A549 (cell line): Measurements from ENCODE around the gene NRXN3. TPM values are rescaled to one million over a fixed set of nuclear protein-coding genes. Genes with fewer than 3 reads are reported as not detected.

ENCODE experiments used
- ATAC-seq, 2 experiments: fragments of 200-7000 bp in 1 of 2; fragments of >200 bp in 1 of 2; cut with Nextera tagmentation in 1 of 2; cut with Tn5 transposase in 1 of 2; 3 replicates each; pipeline versions ENCODE4 v1.8.0 to v1.9.1; 2018 to 2020; ENCODE audit warnings: mild to moderate bottlenecking in 1 of 2, moderate library complexity in 1 of 2
- CTCF ChIA-PET: fragments of 300-600 bp; sonication (Branson Sonifier 250); formaldehyde crosslinking; extraction: SDS; loops from one replicate; lab custom pipeline; 2021; ENCODE audit warnings: antibody characterized with exemption, inconsistent platforms; lab: Yijun Ruan, JAX
- POLR2A ChIA-PET: fragments of 350-600 bp; formaldehyde crosslinking; extraction: SDS; loops from one replicate; lab custom pipeline; 2021; ENCODE audit warnings: antibody characterized with exemption, inconsistent platforms; lab: Yijun Ruan, JAX
- DNase-seq, 2 experiments: peaks; one replicate each; pipeline versions ENCODE4 v3.0.0 to v3.0.0-alpha.2; 2011 to 2016; ENCODE audit warnings: low read depth in 1 of 2, low spot score in 1 of 2
- FAIRE-seq: peaks from 2 replicates; lab custom pipeline; 2011; peaks lifted over from hg19 to GRCh38; lab: Jason Lieb, UNC
- H3K27ac ChIP-seq, 2 experiments: fragments of >200 bp; sonication (Bioruptor Twin); formaldehyde crosslinking; 3 replicates each; pipeline ENCODE4 v1.5.1; 2016 to 2017
- H3K4me1 ChIP-seq: fragments of >200 bp; sonication (Bioruptor Twin); formaldehyde crosslinking; 3 replicates; pipeline ENCODE4 v1.6.1; 2016
- H3K4me2 ChIP-seq: fragments of >200 bp; sonication (Bioruptor Twin); formaldehyde crosslinking; 3 replicates; pipeline ENCODE4 v1.6.1; 2016
- H3K4me3 ChIP-seq: fragments of >200 bp; sonication (Bioruptor Twin); formaldehyde crosslinking; 3 replicates; pipeline ENCODE4 v1.5.1; 2016
- H3K9me3 ChIP-seq: fragments of >200 bp; sonication (Bioruptor Twin); formaldehyde crosslinking; 3 replicates; pipeline ENCODE4 v1.6.1; 2016
- CBX2 ChIP-seq: fragments of 200-600 bp; sonication (generic); IDR thresholded peaks from 2 replicates; pipeline ENCODE4 v1.6.1; 2016; ENCODE audit warnings: low read depth, mild to moderate bottlenecking, borderline replicate concordance
- EP300 ChIP-seq, 2 experiments: fragments of >200 bp; sonication (Bioruptor Twin); formaldehyde crosslinking; IDR thresholded peaks; 2 replicates in 1 of 2; 3 replicates in 1 of 2; pipeline ENCODE4 v1.6.1; 2016 to 2017
- FOSB ChIP-seq: fragments of 250-450 bp; sonication (Bioruptor Pico); IDR thresholded peaks from 2 replicates; pipeline ENCODE4 v1.5.0; 2020; ENCODE audit warnings: mild to moderate bottlenecking, moderate library complexity
- FOSL2 ChIP-seq, 2 experiments: fragments of 450-650 bp in 1 of 2; fragments of >200 bp in 1 of 2; sonication (Bioruptor Twin) in 1 of 2; formaldehyde crosslinking; IDR thresholded peaks; 2 replicates each; pipeline versions ENCODE4 v1.5.0 to v1.6.1; 2016 to 2020; ENCODE audit warnings: mild to moderate bottlenecking in 1 of 2, moderate library complexity in 1 of 2
- FOXS1 ChIP-seq: fragments of 250-450 bp; sonication (Bioruptor Pico); IDR thresholded peaks from 2 replicates; pipeline ENCODE4 v1.5.0; 2020; ENCODE audit warnings: mild to moderate bottlenecking, moderate library complexity
- GATA3 ChIP-seq: IDR thresholded peaks from 2 replicates; pipeline ENCODE4 v1.6.1; 2012; ENCODE audit warnings: borderline replicate concordance
- HDAC2 ChIP-seq: fragments of 200-600 bp; sonication (generic); IDR thresholded peaks from 2 replicates; pipeline ENCODE4 v1.6.1; 2016
- HEYL ChIP-seq: fragments of 250-450 bp; sonication (Bioruptor Pico); IDR thresholded peaks from 2 replicates; pipeline ENCODE4 v1.8.0; 2021; ENCODE audit warnings: mild to moderate bottlenecking, moderate library complexity
- HOXB13 ChIP-seq: fragments of 250-450 bp; sonication (Bioruptor Pico); IDR thresholded peaks from 2 replicates; pipeline ENCODE4 v1.5.0; 2020; ENCODE audit warnings: low read depth, mild to moderate bottlenecking, moderate library complexity
- JUN ChIP-seq, 2 experiments: fragments of >200 bp; sonication (Bioruptor Twin); formaldehyde crosslinking; IDR thresholded peaks; 2 replicates in 1 of 2; 3 replicates in 1 of 2; pipeline ENCODE4 v1.6.1; 2016 to 2017
- JUNB ChIP-seq: fragments of >200 bp; sonication (Bioruptor Twin); formaldehyde crosslinking; IDR thresholded peaks from 2 replicates; pipeline ENCODE4 v1.6.1; 2016
- KDM1A ChIP-seq: fragments of 200-600 bp; sonication (generic); IDR thresholded peaks from 2 replicates; pipeline ENCODE4 v1.6.1; 2016; ENCODE audit warnings: low read depth, mild to moderate bottlenecking
- MYC ChIP-seq: IDR thresholded peaks from 2 replicates; pipeline ENCODE4 v1.6.1; 2012; ENCODE audit warnings: mild to moderate bottlenecking, inconsistent platforms, low read length, improper control_type of control experiment, borderline replicate concordance
- NPAS2 ChIP-seq: fragments of 250-450 bp; sonication (Bioruptor Pico); IDR thresholded peaks from 2 replicates; pipeline ENCODE4 v1.8.0; 2022; ENCODE audit warnings: mild to moderate bottlenecking, moderate library complexity, borderline replicate concordance
- NR3C1 ChIP-seq: fragments of >200 bp; sonication (Bioruptor Twin); formaldehyde crosslinking; IDR thresholded peaks from 3 replicates; pipeline ENCODE4 v1.6.1; 2017
- POLR2A ChIP-seq: IDR thresholded peaks from 2 replicates; pipeline ENCODE4 v1.6.1; 2012; ENCODE audit warnings: mild to moderate bottlenecking, low read length
- POLR2AphosphoS2 ChIP-seq: conservative IDR thresholded peaks from 2 replicates; pipeline ENCODE4 v1.6.1; 2012; ENCODE audit warnings: low read length, improper control_type of control experiment, inconsistent platforms
- RFX5 ChIP-seq: fragments of 450-650 bp; IDR thresholded peaks from 2 replicates; pipeline ENCODE4 v1.7.1; 2014; ENCODE audit warnings: antibody characterized with exemption, mild to moderate bottlenecking, moderate library complexity
- TFCP2L1 ChIP-seq: fragments of 250-450 bp; sonication (Bioruptor Pico); IDR thresholded peaks from 2 replicates; pipeline ENCODE4 v1.5.0; 2021; ENCODE audit warnings: mild to moderate bottlenecking
- TP53 ChIP-seq: fragments of 250-450 bp; sonication (Bioruptor Pico); IDR thresholded peaks from 2 replicates; pipeline ENCODE4 v1.5.0; 2021; ENCODE audit warnings: mild to moderate bottlenecking, moderate library complexity
- ZC3H11A ChIP-seq: fragments of 450-650 bp; IDR thresholded peaks from 2 replicates; pipeline ENCODE4 v1.6.1; 2014; ENCODE audit warnings: antibody characterized with exemption, mild to moderate bottlenecking
- ZFP36 ChIP-seq: fragments of 450-650 bp; IDR thresholded peaks from 2 replicates; pipeline ENCODE4 v1.6.1; 2014; ENCODE audit warnings: borderline replicate concordance; ENCODE audit not compliant: partially characterized antibody
- WGBS: methylation state at CpG from one replicate; pipeline ENCODE4 v1.1.6; 2017; ENCODE audit errors: missing lambda C conversion rate; 5-methylcytosine and 5-hydroxymethylcytosine counted together
- polyA plus RNA-seq, 4 experiments: library from polyadenylated mRNA; depleted of rRNA in 3 of 4; stranded (reverse); fragments of >200 nt; fragmentation: RNase III in 1 of 4; extraction: RNeasy Plus Mini Kit Qiagen cat#74134 plus additional on column Dnase treatment in 1 of 4; gene quantifications; 2 replicates in 3 of 4; 3 replicates in 1 of 4; pipeline ENCODE4 v1.2.3, GENCODE V29; 2011 to 2017
- TF ChIP-seq, protein P1 (sequence below): fragments of >200 bp; sonication (Bioruptor Twin); formaldehyde crosslinking; IDR thresholded peaks from 2 replicates; pipeline ENCODE4 v1.6.1; 2016
- TF ChIP-seq, protein P2 (sequence below): fragments of >200 bp; sonication (Bioruptor Twin); formaldehyde crosslinking; IDR thresholded peaks from 3 replicates; pipeline ENCODE4 v1.5.1; 2016
- TF ChIP-seq, protein P3 (sequence below): IDR thresholded peaks from 2 replicates; pipeline ENCODE4 v1.6.1; 2012

The NRXN3 gene
- polyA plus RNA-seq, 2 of the 4 experiments (the other 2 are of a cell fraction): 0.62 to 2.3 TPM

DNA sequence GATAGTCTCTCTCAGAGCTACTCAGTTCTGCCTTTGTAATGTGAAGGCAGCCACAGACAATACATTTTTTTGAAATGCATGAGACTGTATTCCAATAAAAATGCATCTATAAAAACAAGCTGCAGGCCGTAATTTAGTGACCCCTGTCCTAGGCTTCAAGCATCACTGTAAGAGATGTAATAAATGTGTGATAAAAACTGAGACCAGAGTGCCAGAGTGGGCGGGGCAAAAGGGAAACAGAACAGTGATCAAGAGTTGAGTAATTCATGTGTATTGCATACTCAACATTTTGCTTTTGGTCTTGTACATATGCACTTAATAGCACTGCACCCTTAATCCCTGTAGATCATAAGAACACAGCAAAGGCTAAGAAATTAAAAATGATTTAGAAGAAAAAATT, 1297.7 kb downstream of the NRXN3 start:
- H3K27ac ChIP-seq: no peak overlapping the region
- H3K9me3 ChIP-seq: no peaks in the 10 kb centered on the region
- FAIRE-seq (no peak), ATAC-seq (no peak), DNase-seq (no peak)
- TF ChIP-seq POLR2AphosphoS2: no peak
- no peak for TF ChIP-seq TP53 (CRISPR knock-in tag)
- H3K4me1 ChIP-seq: no peaks in the 10 kb centered on the region
- H3K4me3 ChIP-seq: no peak overlapping the region
- no peak overlapping the region for H3K4me2 ChIP-seq
- ChIA-PET CTCF (no interaction called here), POLR2A (no interaction called here)
- WGBS: 22% methylated on average over 2 of the region's 2 CpGs

DNA sequence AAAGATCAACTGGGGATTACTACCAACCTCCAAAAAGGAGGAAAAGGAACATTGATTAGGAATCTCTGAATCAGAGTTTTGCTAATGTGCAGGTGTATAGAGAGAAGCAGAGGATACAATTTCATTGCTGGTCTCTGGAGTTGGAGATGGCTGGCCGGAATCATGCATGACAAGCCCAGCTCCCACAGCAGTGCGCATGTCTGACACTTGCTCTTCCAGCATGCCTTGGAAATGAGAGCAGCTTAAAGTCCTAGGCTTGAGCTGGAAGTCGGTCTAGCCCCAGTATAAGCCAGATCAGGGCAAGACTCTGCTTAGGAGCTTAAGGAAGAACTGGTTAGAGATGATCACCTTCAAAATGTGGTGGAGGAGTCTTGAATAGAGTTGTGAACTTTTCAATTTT, 1298.3 kb downstream of the NRXN3 start:
- Histone ChIP-seq H3K4me1 (no peaks in the 10 kb centered on the region), H3K4me3 (no peak overlapping the region), H3K4me2 (no peak overlapping the region), H3K27ac (no peak overlapping the region), H3K9me3 (no peaks in the 10 kb centered on the region)
- 25% methylated on average over 3 of the region's 3 CpGs for WGBS
- FAIRE-seq: no peak
- CTCF ChIA-PET: no interaction called here
- ATAC-seq: no peak
- POLR2A ChIA-PET: no interaction called here
- no peak for DNase-seq
- TF ChIP-seq GATA3: no peak
- no peak for TF ChIP-seq ZC3H11A
- no peak for TF ChIP-seq TFCP2L1
- no peak for TF ChIP-seq JUNB
- no peak for TF ChIP-seq MYC
- TF ChIP-seq, protein P1, sequence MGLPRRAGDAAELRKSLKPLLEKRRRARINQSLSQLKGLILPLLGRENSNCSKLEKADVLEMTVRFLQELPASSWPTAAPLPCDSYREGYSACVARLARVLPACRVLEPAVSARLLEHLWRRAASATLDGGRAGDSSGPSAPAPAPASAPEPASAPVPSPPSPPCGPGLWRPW: no peak
- TF ChIP-seq FOXS1: no peak

DNA sequence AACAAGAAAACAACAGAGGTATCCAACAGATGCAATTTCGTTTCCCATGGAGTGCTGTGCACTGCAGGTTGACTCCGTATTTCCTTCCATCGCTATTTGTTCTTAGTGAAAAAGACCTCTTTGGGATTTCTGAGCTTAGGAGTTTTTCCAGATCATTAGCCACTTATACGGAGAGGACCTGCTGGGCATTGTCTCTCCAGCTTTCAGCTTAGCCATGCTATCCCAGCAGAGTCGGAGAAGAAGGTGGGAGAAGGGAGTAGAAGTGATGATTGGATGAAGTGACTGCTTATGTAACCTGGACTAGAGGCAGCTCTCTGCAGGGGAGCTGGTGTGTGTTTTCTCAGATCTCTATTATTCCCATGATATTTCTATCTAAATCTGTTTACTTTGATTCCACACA, 1303.5 kb downstream of the NRXN3 start:
- no peaks in the 10 kb centered on the region for H3K4me1 ChIP-seq
- DNase-seq (no peak), ATAC-seq (no peak), FAIRE-seq (no peak)
- H3K9me3 ChIP-seq: no peaks in the 10 kb centered on the region
- WGBS: 33% methylated on average over 5 of the region's 5 CpGs
- no peak overlapping the region for H3K27ac ChIP-seq
- POLR2A ChIA-PET: no interaction called here
- CTCF ChIA-PET: no interaction called here
- H3K4me3 ChIP-seq: no peak overlapping the region
- no peak for TF ChIP-seq NPAS2 (CRISPR knock-in tag)
- TF ChIP-seq EP300 (IDR thresholded peaks at IDR 0.05): no peak
- TF ChIP-seq, protein P2, sequence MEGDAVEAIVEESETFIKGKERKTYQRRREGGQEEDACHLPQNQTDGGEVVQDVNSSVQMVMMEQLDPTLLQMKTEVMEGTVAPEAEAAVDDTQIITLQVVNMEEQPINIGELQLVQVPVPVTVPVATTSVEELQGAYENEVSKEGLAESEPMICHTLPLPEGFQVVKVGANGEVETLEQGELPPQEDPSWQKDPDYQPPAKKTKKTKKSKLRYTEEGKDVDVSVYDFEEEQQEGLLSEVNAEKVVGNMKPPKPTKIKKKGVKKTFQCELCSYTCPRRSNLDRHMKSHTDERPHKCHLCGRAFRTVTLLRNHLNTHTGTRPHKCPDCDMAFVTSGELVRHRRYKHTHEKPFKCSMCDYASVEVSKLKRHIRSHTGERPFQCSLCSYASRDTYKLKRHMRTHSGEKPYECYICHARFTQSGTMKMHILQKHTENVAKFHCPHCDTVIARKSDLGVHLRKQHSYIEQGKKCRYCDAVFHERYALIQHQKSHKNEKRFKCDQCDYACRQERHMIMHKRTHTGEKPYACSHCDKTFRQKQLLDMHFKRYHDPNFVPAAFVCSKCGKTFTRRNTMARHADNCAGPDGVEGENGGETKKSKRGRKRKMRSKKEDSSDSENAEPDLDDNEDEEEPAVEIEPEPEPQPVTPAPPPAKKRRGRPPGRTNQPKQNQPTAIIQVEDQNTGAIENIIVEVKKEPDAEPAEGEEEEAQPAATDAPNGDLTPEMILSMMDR: no peak
- TF ChIP-seq JUN (IDR thresholded peaks at IDR 0.05): no peak
- H3K4me2 ChIP-seq: no peak overlapping the region

DNA sequence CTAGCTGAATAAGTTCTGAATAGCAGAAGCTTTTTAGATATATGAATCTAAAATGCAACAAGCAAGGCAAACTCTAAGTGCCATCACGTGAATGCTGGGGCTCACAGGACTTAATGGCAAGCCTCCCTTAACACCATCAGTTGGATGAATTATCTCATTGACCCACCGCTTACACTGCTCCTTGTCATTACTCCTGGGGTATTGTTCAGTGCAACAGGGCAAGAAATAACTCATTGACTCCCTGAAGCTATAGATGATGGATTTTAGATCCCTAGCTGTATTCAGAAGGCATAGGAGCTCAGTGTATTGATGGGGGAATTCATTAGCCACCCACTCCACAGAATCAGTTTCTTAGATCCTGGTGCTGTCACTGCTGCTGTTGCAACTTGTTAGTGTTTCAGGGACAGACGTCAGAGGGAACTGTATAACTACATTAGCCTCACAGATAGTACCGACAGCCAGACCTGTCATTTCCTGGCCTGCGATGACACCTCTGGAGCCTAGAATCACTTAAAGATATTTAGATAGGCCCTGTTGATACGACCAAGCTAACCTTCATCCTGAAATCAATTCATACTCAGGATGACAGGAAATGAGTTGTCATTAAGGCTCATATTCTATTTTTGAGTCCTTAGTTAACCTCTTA, 1305.8 kb downstream of the NRXN3 start:
- Histone ChIP-seq H3K27ac (no peak overlapping the region), H3K4me3 (no peak overlapping the region), H3K4me2 (no peak overlapping the region), H3K9me3 (no peaks in the 10 kb centered on the region), H3K4me1 (no peaks in the 10 kb centered on the region)
- ChIA-PET POLR2A (no interaction called here), CTCF (interaction anchor here (1.0 kb wide), 1 partner anchor 9 kb away, joined by 3 read pairs; no protein-coding TSS in a partner anchor)
- TF ChIP-seq FOSB (no peak), TP53 (CRISPR knock-in tag) (no peak), MYC (no peak), FOXS1 (no peak), POLR2A (no peak), HOXB13 (no peak), FOSL2 (IDR thresholded peaks at IDR 0.05) (no peak), FOSL2 (CRISPR knock-in tag; IDR thresholded peaks at IDR 0.05) (no peak), CBX2 (no peak), KDM1A (no peak), HDAC2 (no peak), RFX5 (no peak), NR3C1 (no peak), ZFP36 (no peak), ZC3H11A (no peak), HEYL (CRISPR knock-in tag) (no peak)
- TF ChIP-seq, protein P3, sequence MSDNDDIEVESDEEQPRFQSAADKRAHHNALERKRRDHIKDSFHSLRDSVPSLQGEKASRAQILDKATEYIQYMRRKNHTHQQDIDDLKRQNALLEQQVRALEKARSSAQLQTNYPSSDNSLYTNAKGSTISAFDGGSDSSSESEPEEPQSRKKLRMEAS: no peak
- TF ChIP-seq, protein P1: no peak
- no peak for ATAC-seq
- 36% methylated on average over 6 of the region's 6 CpGs for WGBS
- DNase-seq: no peak
- FAIRE-seq: no peak
